ENCODE measurements around the gene RASIP1. TPM values are rescaled to one million over a fixed set of nuclear protein-coding genes. Genes with fewer than 3 reads are reported as not detected.
"Not testable (repeated sequence)": the region's sequence is repeated elsewhere in the genome, so short reads cannot be mapped to it uniquely, and the experiment has no call there.

Gene RASIP1
- total RNA-seq, 2 donors from 2014 or later: 0.19 to 0.66 TPM

DNA sequence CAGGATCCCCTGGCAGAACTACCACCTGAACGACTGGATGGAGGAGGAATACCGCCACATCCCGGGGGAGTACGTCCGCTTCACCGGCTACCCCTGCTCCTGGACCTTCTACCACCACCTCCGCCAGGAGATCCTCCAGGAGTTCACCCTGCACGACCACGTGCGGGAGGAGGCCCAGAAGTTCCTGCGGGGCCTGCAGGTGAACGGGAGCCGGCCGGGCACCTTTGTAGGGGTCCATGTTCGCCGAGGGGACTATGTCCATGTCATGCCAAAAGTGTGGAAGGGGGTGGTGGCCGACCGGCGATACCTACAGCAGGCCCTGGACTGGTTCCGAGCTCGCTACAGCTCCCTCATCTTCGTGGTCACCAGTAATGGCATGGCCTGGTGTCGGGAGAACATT is 37.1 kb downstream of the RASIP1 start:
- DNase-seq (ENCODE audit: low spot score in 2 of 2): no peak

GRCh38 chr19:48702701-48703100 is 37.7 kb downstream of the RASIP1 start:
- H3K9me3 Mint-ChIP-seq: no peaks in the 10 kb centered on the region
- H3K36me3 Mint-ChIP-seq: peaks cover 0 to 11% of the 10 kb centered on the region in 2 donors
- no peak for ATAC-seq
- no peak overlapping the region for H3K27ac Mint-ChIP-seq
- no peak for DNase-seq (ENCODE audit: low spot score in 2 of 2)

More for the DNA sequence above, 37.1 kb downstream of the RASIP1 start:
- Mint-ChIP-seq H3K27ac (no peak overlapping the region), H3K9me3 (no peaks in the 10 kb centered on the region), H3K36me3 (peaks cover 0 to 11% of the 10 kb centered on the region in 2 donors)
- ATAC-seq: no peak

DNA sequence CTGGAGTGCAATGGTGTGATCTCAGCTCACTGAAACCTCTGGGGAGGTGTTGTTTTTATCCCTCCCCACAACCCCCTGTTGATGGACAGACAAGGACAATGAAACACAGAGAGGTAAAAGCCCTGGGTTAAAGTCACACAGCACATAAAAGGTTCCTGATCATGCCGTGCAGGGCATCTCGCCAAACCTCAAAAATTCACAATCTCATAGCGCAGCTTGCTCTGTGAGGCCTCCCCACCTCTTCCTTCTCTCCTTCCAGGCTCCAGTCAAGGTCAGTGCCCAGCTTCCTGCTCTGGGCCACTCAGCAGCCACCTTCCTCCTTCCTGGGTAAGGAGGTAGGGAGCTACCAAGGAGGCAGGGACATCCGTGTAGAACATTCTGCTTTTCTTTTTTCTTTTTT is 42.4 kb downstream of the RASIP1 start:
- H3K36me3 Mint-ChIP-seq: peaks cover 0 to 6% of the 10 kb centered on the region in 2 donors

GRCh38 chr19:48696353-48697010 is 43.9 kb downstream of the RASIP1 start:
- H3K36me3 Mint-ChIP-seq: no peaks in the 10 kb centered on the region
- no peaks in the 10 kb centered on the region for H3K9me3 Mint-ChIP-seq
- peak in 1 of 2 donors; percentile 33 for ATAC-seq
- H3K27ac Mint-ChIP-seq: no peak overlapping the region
- DNase-seq (ENCODE audit: low spot score in 2 of 2): no peak

More for the DNA sequence above, 42.4 kb downstream of the RASIP1 start:
- no peak for ATAC-seq
- Mint-ChIP-seq H3K27ac (no peak overlapping the region), H3K9me3 (no peaks in the 10 kb centered on the region)
- DNase-seq (ENCODE audit: low spot score in 2 of 2): no peak

DNA sequence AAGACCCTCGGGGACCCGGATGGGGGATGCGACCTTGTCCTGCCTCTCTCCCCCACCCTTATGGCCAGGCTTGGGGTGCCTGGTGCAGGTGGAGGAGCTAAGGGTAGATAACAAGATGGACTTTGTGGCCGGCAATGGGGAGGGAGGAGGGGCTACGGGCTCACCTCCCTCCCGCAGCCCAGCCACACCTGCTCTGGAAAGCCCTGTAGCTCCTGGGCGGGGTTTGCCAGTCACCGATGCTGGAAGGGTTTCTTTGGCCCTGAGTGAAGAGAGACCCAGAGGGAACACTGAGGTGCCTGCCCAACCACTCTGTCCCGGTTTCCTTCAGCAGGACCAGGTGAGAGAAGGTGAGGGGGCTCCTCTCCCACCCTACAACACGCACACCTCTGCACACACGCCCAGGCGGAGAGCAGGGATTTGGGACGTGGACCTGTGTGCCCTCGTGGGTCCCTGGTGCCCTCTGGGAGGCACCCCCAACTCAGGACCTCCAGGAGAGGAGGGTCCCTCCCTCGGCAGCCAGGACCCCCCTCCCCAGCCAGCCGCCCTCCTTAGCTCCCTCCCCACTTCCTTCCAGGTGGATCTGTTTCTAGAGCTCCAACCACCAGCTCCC is 44.6 kb downstream of the RASIP1 start, which contains the start of gene FUT2:
FUT2 (plus strand) TSS at position 229 of the 610 bp plus-strand sequence. CDS start 6,986 bp downstream, outside the sequence.
- DNase-seq (ENCODE audit: low spot score in 2 of 2): no peak
- no peak for ATAC-seq
- H3K9me3 Mint-ChIP-seq: no peaks in the 10 kb centered on the region
- H3K36me3 Mint-ChIP-seq: no peaks in the 10 kb centered on the region
- H3K27ac Mint-ChIP-seq: no peak within 1 kb of the TSS

GRCh38 chr19:48693629-48694028 is 46.8 kb downstream of the RASIP1 start:
- not testable (repeated sequence) for ATAC-seq; H3K36me3 Mint-ChIP-seq; DNase-seq (ENCODE audit: low spot score in 2 of 2); H3K27ac Mint-ChIP-seq; H3K9me3 Mint-ChIP-seq

DNA sequence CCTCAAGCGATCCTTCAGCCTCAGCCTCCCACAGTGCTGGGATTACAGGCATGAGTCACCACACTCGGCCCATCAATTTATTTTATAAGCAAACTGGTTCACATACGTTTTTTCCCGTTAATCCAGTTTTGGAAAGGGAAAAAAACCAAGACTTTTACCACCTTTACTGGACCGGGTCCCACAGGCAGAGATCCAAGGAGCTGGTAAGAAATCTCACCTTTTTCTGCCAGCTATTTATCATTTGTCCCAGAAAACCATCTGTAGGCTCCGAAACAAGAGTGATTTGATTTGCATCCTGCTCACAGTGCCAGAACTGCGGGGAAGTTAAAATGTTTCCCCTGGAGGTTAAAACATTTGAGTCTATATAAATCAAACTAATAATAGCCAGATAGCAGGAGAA is 51.0 kb downstream of the RASIP1 start:
- H3K9me3 Mint-ChIP-seq: no peaks in the 10 kb centered on the region
- DNase-seq (ENCODE audit: low spot score in 2 of 2): no peak
- ATAC-seq: no peak
- no peaks in the 10 kb centered on the region for H3K36me3 Mint-ChIP-seq
- H3K27ac Mint-ChIP-seq: no peak overlapping the region

DNA sequence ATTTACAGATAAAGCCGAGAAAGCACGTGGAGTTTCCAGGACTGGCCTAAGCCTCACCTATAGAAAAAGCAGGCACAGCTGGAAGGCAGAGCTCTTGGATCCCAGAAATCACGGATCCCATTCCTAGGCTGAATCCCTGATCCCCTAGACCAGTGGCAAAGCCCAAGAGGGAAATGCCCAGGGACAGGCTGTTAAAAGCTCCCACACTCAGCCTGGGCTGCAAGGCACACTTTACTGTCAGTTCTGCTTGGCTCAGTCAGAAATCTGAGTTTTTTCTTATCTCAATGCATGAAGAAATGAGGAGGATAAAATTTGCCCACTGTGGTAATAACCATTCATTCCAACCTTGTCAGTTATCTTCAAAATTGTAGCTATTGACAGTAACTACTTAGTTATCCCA is 52.6 kb downstream of the RASIP1 start:
- H3K9me3 Mint-ChIP-seq: no peaks in the 10 kb centered on the region

GRCh38 chr19:48686637-48687036 is 53.8 kb downstream of the RASIP1 start:
- H3K9me3 Mint-ChIP-seq; DNase-seq (ENCODE audit: low spot score in 2 of 2); ATAC-seq; H3K36me3 Mint-ChIP-seq; H3K27ac Mint-ChIP-seq: not testable (repeated sequence)

More for the DNA sequence above, 52.6 kb downstream of the RASIP1 start:
- no peak overlapping the region for H3K27ac Mint-ChIP-seq
- ATAC-seq (no peak), DNase-seq (ENCODE audit: low spot score in 2 of 2) (no peak)
- H3K36me3 Mint-ChIP-seq: no peaks in the 10 kb centered on the region

- Mint-ChIP-seq H3K9me3 (no peaks in the 10 kb centered on the region), H3K36me3 (no peaks in the 10 kb centered on the region), H3K27ac (no peak overlapping the region)
- DNase-seq (ENCODE audit: low spot score in 2 of 2) (no peak), ATAC-seq (no peak)
Measured at GRCh38 chr19:48686088-48686487, 54.3 kb downstream of the RASIP1 start.

DNA sequence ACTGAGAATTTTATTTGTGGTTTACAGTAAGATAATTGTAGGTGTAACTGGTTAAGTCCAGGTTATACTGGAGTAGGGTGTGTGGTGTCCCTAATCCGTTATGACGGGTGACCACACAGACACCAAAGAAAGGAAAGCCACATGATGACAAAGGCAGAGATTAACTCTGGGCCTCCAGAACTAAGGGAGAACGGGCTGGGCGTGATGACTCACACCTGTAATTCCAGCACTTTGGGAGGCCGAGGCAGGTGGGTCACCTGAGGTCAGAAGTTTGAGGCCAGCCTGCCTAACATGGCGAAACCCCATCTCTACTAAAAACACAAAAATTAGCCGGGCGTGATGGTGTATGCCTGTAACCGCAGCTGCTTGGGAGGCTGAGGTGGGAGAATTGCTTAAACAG is 54.8 kb downstream of the RASIP1 start:
- no peak for ATAC-seq
- no peaks in the 10 kb centered on the region for H3K9me3 Mint-ChIP-seq

DNA sequence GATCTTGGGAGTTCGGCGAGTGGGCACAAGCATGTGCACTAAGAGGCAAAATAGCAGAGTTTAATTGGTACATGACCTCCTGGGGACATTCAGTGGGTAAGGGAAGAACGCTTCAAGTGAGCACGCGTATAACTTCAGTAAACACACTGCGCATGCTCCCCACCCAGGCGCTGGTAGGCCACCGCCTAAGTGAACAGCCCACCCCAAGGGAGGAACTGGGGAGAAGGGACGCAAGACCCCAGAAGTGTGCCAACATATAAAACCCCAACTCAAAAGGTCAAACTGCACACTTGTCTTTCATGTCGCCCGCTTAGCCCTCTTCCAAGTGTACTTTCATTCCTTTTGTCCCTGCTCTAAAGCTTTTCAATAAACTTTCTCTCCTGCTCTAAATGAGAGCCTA is 57.1 kb downstream of the RASIP1 start:
- ATAC-seq (peak; percentile 33 to 46), DNase-seq (ENCODE audit: low spot score in 2 of 2) (no peak)
- Mint-ChIP-seq H3K9me3 (no peaks in the 10 kb centered on the region), H3K27ac (no peak overlapping the region), H3K36me3 (no peaks in the 10 kb centered on the region)

More for the DNA sequence above, 54.8 kb downstream of the RASIP1 start:
- no peaks in the 10 kb centered on the region for H3K36me3 Mint-ChIP-seq
- no peak overlapping the region for H3K27ac Mint-ChIP-seq
- DNase-seq (ENCODE audit: low spot score in 2 of 2): no peak

- ATAC-seq: peak; percentile 30 to 53
- H3K27ac Mint-ChIP-seq: no peak overlapping the region
- H3K36me3 Mint-ChIP-seq: no peaks in the 10 kb centered on the region
- DNase-seq (ENCODE audit: low spot score in 2 of 2): no peak
- H3K9me3 Mint-ChIP-seq: no peaks in the 10 kb centered on the region
Measured at GRCh38 chr19:48681127-48681470, 59.3 kb downstream of the RASIP1 start.

DNA sequence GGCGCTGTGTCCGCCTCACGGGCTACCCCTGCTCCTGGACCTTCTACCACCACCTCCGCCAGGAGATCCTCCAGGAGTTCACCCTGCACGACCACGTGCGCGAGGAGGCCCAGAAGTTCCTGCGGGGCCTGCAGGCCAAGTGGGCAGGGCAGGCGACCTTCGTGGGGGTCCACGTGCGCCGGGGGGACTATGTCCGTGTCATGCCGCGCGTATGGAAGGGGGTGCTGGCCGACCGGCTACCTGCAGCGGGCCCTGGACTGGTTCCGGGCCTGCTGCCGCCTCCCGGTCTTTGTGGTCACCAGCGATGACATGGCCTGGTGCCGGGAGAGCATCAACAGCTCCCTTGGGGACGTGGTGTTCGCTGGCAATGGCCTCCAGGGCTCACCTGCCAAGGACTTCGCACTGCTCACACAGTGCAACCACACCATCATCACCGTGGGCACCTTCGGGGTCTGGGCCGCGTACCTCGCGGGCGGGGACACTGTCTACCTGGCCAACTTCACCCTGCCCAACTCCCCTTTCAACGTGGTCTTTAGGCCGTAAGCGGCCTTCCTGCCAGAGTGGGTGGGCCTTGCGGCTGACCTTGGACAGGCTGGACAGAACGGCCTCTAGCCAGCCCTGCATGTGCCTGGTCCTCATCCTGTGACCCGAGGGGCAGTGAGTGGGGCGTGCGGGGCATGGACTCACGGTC is 59.8 kb downstream of the RASIP1 start:
- Mint-ChIP-seq H3K36me3 (no peaks in the 10 kb centered on the region), H3K27ac (no peak overlapping the region), H3K9me3 (no peaks in the 10 kb centered on the region)
- ATAC-seq: no peak
- DNase-seq (ENCODE audit: low spot score in 2 of 2): no peak

DNA sequence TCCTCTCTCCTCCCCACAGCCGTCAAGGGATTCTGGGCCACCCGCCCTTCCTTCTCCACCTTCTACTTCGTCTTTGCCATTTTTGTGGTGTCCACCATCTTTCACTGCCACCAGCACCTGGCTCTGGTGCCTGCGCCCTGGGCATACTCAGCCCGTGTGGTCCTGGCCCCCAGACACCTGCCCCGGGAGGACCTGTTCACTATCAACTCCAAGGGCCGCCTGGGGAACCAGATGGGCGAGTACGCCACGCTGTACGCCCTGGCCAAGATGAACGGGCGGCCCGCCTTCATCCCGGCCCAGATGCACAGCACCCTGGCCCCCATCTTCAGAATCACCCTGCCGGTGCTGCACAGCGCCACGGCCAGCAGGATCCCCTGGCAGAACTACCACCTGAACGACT is 60.4 kb downstream of the RASIP1 start:
- H3K27ac Mint-ChIP-seq, H3K9me3 Mint-ChIP-seq: not testable (repeated sequence)

GRCh38 chr19:48678201-48678600 is 62.2 kb downstream of the RASIP1 start:
- DNase-seq (ENCODE audit: low spot score in 2 of 2) (no peak), ATAC-seq (no peak)
- H3K27ac Mint-ChIP-seq: no peak overlapping the region
- H3K36me3 Mint-ChIP-seq: no peaks in the 10 kb centered on the region
- H3K9me3 Mint-ChIP-seq: no peaks in the 10 kb centered on the region

More for the DNA sequence above, 60.4 kb downstream of the RASIP1 start:
- not testable (repeated sequence) for DNase-seq (ENCODE audit: low spot score in 2 of 2); H3K36me3 Mint-ChIP-seq; ATAC-seq

DNA sequence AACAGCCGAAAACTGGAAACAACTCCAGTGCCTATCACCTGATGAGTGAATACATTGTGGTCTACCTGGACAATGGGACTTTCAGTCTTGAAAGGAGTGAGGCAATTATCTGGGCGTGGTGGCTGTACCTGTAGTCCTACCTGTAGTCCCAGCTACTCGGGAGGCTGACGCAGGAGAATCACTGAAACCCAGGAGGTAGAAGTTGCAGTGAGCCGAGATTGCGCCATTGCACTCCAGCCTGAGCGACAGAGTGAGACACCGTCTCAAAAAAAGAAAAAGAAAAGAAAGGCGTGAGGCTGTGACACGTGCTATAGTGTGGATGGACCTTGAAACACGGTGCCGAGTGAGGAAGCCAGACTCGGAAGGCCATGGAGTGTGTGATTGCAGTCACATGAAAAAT is 63.5 kb downstream of the RASIP1 start:
- H3K36me3 Mint-ChIP-seq: no peaks in the 10 kb centered on the region
- peak overlapping the region in 1 of 2 donors; percentile 38 for H3K27ac Mint-ChIP-seq
- ATAC-seq: no peak
- no peaks in the 10 kb centered on the region for H3K9me3 Mint-ChIP-seq
- DNase-seq (ENCODE audit: low spot score in 2 of 2): no peak

All from activated naive CD4-positive, alpha-beta T cell treated with anti-CD3 and anti-CD28 coated beads, Interleukin-2, amount 50 U/mL, for 72 hours (primary cell).